Right kidney (tissue), 1 donor: Measurements from ENCODE around the gene MRPL21.
"Not testable (repeated sequence)": the region's sequence is repeated elsewhere in the genome, so short reads cannot be mapped to it uniquely, and the experiment has no call there.

ENCODE experiments used
- DNase-seq: peaks from one replicate; pipeline ENCODE4 v3.0.0-alpha.2; 2016

MRPL21 gene

GRCh38 chr11:68913188-68913587, 9.6 kb upstream of the MRPL21 start:
- no peak for DNase-seq

- DNase-seq: no peak
Measured at GRCh38 chr11:68912254-68912653, 8.6 kb upstream of the MRPL21 start.

- DNase-seq: no peak
Measured at GRCh38 chr11:68911731-68912130, 8.1 kb upstream of the MRPL21 start.

- no peak for DNase-seq
Measured at GRCh38 chr11:68910965-68911364, 7.3 kb upstream of the MRPL21 start.

- no peak for DNase-seq
Measured at GRCh38 chr11:68908273-68908672, 4.6 kb upstream of the MRPL21 start.

- DNase-seq: no peak
Measured at GRCh38 chr11:68905421-68906360, 2.1 kb upstream of the MRPL21 start.

GRCh38 chr11:68904248-68904847, 716 bp upstream of the MRPL21 start:
- no peak for DNase-seq

GRCh38 chr11:68900835-68901381, 2.7 kb downstream of the MRPL21 start:
- no peak for DNase-seq

- DNase-seq: no peak
Measured at GRCh38 chr11:68897441-68897840, 6.2 kb downstream of the MRPL21 start.

- DNase-seq: no peak
Measured at GRCh38 chr11:68896171-68896959, 7.3 kb downstream of the MRPL21 start.

GRCh38 chr11:68893282-68893681, 10.3 kb downstream of the MRPL21 start:
- DNase-seq: no peak

GRCh38 chr11:68892576-68892975, 11.1 kb downstream of the MRPL21 start:
- no peak for DNase-seq

- DNase-seq: no peak
Measured at GRCh38 chr11:68891351-68891948, 12.2 kb downstream of the MRPL21 start.

- DNase-seq: peak; percentile 63
Measured at GRCh38 chr11:68890490-68891231, 13.0 kb downstream of the MRPL21 start.

- DNase-seq: peak; percentile 50
Measured at GRCh38 chr11:68889948-68890446, 13.6 kb downstream of the MRPL21 start.

- DNase-seq: not testable (repeated sequence)
Measured at GRCh38 chr11:68884827-68885226, 18.8 kb downstream of the MRPL21 start.

- DNase-seq: no peak
Measured at GRCh38 chr11:68882391-68882790, 21.2 kb downstream of the MRPL21 start.

GRCh38 chr11:68881320-68881719, 22.3 kb downstream of the MRPL21 start:
- no peak for DNase-seq

GRCh38 chr11:68880851-68881250, 22.8 kb downstream of the MRPL21 start:
- DNase-seq: no peak

- no peak for DNase-seq
Measured at GRCh38 chr11:68878022-68878421, 25.6 kb downstream of the MRPL21 start.
